Measurements from ENCODE around the gene ZFP64.

DNA sequence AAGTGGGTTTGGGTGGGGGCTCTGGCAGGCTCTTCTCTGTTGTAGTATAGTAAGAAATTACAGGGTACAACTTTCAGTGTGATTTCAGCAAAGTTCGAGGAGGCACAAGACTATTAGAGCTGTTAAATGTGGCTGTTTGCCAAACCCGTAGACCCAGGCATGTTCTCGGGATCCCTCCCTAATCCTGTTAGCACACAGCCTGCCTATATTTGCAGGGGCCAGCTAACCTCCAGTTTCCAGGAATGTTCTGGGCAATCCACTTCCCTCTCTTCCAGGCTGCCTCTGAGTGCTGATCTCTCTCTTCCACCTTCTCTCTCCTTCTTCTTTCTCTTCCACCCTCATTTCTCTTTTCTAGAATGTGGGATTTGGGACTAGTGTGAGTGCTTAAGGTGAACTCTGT, 34.8 kb upstream of the ZFP64 start:
- TF ChIP-seq POLR2A (IDR thresholded peaks at IDR 0.05; ENCODE audit: low read length) (no peak), GATA1 (IDR thresholded peaks at IDR 0.05; ENCODE audit: low read depth, low read length) (no peak)

Data from erythroblast (primary cell).